Measurements from ENCODE around the gene IGF2BP2. TPM values are rescaled to one million over a fixed set of nuclear protein-coding genes. Genes with fewer than 3 reads are reported as not detected.
A peak's percentile ranks its signal among the peaks of the same experiment; 100 is the strongest.

The IGF2BP2 gene
- total and polyA plus RNA-seq, 9 of the 15 experiments (the other 6 are each of a cell fraction or from before 2014, with no cell fraction given) = 3.2 to 59.6 (median 30.5) TPM

DNA sequence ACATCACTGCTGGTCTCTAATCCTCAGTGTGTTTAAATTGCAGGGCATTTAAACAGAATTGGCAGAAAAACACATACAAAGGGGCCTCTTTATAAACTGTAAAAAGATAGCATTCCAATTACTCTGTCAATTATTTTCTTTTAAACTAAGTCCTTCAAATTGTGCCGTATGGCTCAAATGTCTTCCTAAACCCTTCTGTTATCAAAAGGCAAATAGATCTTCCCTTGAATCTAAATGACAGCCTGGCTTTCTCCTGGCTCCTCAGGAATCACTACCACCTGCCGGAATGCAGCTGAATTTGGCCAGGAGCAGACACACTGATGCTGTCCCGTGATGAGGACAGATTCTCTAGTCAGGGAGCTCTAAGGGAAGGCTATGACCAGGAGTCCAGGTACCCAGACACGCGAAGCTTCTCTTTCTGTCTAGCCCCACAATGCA is 85.6 kb downstream of the IGF2BP2 start (continued):
- TF ChIP-seq, protein P1, sequence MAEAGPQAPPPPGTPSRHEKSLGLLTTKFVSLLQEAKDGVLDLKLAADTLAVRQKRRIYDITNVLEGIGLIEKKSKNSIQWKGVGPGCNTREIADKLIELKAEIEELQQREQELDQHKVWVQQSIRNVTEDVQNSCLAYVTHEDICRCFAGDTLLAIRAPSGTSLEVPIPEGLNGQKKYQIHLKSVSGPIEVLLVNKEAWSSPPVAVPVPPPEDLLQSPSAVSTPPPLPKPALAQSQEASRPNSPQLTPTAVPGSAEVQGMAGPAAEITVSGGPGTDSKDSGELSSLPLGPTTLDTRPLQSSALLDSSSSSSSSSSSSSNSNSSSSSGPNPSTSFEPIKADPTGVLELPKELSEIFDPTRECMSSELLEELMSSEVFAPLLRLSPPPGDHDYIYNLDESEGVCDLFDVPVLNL (CRISPR knock-in tag; IDR thresholded peaks at IDR 0.05; ENCODE audit: low read depth) = no peak

DNA sequence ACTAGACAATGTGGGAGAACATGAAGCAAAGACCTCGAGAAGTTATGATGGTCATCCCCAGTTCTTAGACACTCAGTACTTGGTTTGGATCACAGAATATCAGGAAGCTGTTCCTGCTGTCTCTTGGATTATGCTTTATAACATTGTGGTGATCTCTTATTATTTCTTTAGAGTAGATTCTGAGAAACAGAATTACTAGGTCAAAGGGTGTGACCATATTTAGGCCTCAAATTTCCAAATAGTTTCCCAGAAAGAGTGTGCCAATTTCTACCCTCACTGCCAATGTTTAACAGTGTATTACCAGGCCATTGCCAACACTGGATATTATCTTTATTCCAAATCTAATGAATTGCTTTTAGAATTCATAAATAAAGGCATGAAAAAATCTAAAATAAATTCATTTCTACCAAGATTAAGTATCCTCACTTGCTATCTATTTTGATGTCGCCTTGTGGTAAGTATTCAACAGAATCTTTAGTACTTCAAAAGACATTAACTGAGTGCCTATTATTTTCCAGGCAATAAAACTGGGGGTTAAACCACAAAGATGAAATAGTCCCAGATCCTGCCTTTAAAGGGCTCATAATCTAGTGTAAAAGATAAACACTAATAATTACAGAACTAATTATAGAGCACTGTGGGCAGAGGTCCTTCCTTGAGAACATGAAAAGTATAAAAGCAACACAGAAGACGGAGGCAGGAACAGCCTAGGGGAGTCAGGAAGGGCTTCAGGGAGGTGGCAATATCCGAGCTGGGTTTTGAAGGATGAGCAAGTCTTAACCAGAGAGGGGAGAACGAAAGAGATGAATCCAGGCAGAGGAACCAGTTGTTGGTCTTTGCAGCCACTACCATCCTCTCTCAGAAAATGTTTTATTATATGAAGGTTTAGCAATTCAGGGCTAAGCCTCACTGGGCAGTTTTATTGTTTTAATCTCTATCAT is 86.8 kb downstream of the IGF2BP2 start:
- no peaks in the 10 kb centered on the region for H3K27me3 ChIP-seq (ENCODE audit: control insufficient read depth in 2 of 2, insufficient read depth in 2 of 2, low read length in 2 of 2)
- peaks cover 24% of the 10 kb centered on the region for H4K20me1 ChIP-seq (replicated peaks; ENCODE audit: control insufficient read depth, insufficient read depth, low read length)
- TF ChIP-seq, protein P2, sequence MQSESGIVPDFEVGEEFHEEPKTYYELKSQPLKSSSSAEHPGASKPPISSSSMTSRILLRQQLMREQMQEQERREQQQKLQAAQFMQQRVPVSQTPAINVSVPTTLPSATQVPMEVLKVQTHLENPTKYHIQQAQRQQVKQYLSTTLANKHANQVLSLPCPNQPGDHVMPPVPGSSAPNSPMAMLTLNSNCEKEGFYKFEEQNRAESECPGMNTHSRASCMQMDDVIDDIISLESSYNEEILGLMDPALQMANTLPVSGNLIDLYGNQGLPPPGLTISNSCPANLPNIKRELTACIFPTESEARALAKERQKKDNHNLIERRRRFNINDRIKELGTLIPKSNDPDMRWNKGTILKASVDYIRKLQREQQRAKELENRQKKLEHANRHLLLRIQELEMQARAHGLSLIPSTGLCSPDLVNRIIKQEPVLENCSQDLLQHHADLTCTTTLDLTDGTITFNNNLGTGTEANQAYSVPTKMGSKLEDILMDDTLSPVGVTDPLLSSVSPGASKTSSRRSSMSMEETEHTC (IDR thresholded peaks at IDR 0.05) = no peak
- TF ChIP-seq ZFP36 (IDR thresholded peaks at IDR 0.05; ENCODE audit: low read depth, low read length, partially characterized antibody) = peak; percentile 67
- no peak overlapping the region for H3K9ac ChIP-seq (ENCODE audit: insufficient read depth in 1 of 2, low read depth in 2 of 2, low read length in 2 of 2)
- no peak for DNase-seq (ENCODE audit: extremely low read depth in 1 of 4, low spot score in 3 of 4)
- peaks cover 7 to 23% of the 10 kb centered on the region in 2 experiments; a peak in 3 of 5 replicates for H3K4me1 ChIP-seq (replicated peaks in 1 of 2; ENCODE audit: control insufficient read depth in 2 of 2, insufficient read depth in 2 of 2, low read length in 2 of 2)
- ATAC-seq = no peak
- H3K9me3 ChIP-seq (replicated peaks; ENCODE audit: control insufficient read depth, insufficient read depth, low read depth, low read length) = no peaks in the 10 kb centered on the region
- WGBS (ENCODE audit: insufficient coverage, low coverage, missing lambda C conversion rate) = 60% methylated on average over 5 of the region's 5 CpGs
- H3K27ac ChIP-seq (ENCODE audit: extremely low read depth, low read depth, low read length) = no peak overlapping the region
- no peaks in the 10 kb centered on the region for H3K9me1 ChIP-seq (ENCODE audit: control insufficient read depth, insufficient read depth, low read length)
- no TSS peak for BruUV-seq (replicated peaks)
- no peaks in the 10 kb centered on the region for H3K36me3 ChIP-seq (ENCODE audit: control insufficient read depth, insufficient read depth, low read length)
- H3K79me2 ChIP-seq (ENCODE audit: control insufficient read depth, insufficient read depth, low read length) = peaks cover 73% of the 10 kb centered on the region
- no peak overlapping the region for H3K4me3 ChIP-seq
- ChIA-PET CTCF (ENCODE audit: low intra/inter-chr PET ratio) (no interaction called here), POLR2A (interaction anchor here (1.5 kb wide), 1 partner anchor 9 kb away, joined by 4 read pairs; no protein-coding TSS in a partner anchor)
- no peak overlapping the region for H3K4me2 ChIP-seq (ENCODE audit: insufficient read depth, low read length)
- in situ Hi-C loops (cut with MboI) = no loop called here
- FAIRE-seq = no peak
- intact Hi-C loops (cut with micrococcal nuclease) = no loop called here
- no peak overlapping the region for H2AFZ ChIP-seq (ENCODE audit: low read depth, low read length)
